Upper lobe of left lung (tissue), 6 donors: ENCODE data around the gene PLA2G4D. TPM values are rescaled to one million over a fixed set of nuclear protein-coding genes. Genes with fewer than 3 reads are reported as not detected.

Experiments used
- ATAC-seq, 2 donors: fragments of 200-7000 bp; cut with Tn5 transposase; one replicate each; pipeline ENCODE4 v1.9.1; 2022; ENCODE audit warnings: mild to moderate bottlenecking in 2 of 2, moderate library complexity in 2 of 2; ENCODE audit not compliant: low FRiP score in 2 of 2
- DNase-seq, 2 donors: peaks; one replicate each; pipeline ENCODE4 v3.0.0-alpha.2; 2019 to 2020
- H3K27ac ChIP-seq, 4 donors: fragments of 200-600 bp; sonication (generic); one replicate each; pipeline ENCODE4 v1.5.1; 2016 to 2019
- H3K27me3 ChIP-seq, 4 donors: fragments of 200-600 bp; sonication (generic); one replicate each; pipeline ENCODE4 v1.5.1; 2017 to 2019
- H3K36me3 ChIP-seq, 4 donors: fragments of 200-600 bp; sonication (generic); one replicate each; pipeline ENCODE4 v1.5.1; 2016 to 2019
- H3K4me1 ChIP-seq, 4 donors: fragments of 200-600 bp; sonication (generic); one replicate each; pipeline ENCODE4 v1.5.1; 2018 to 2019
- H3K4me3 ChIP-seq, 4 donors: fragments of 200-600 bp; sonication (generic); one replicate each; pipeline ENCODE4 v1.5.1; 2017 to 2019; ENCODE audit warnings: mild to moderate bottlenecking in 2 of 4, moderate library complexity in 1 of 4
- H3K9me3 ChIP-seq, 4 donors: fragments of 200-600 bp; sonication (generic); one replicate each; pipeline ENCODE4 v1.5.1; 2018 to 2019
- CTCF ChIP-seq, 6 experiments: fragments of 450-650 bp in 4 of 6; fragments of 200-600 bp in 2 of 6; sonication (generic) in 2 of 6; IDR thresholded peaks; one replicate each; pipeline ENCODE4 v1.5.1; 2016 to 2019; ENCODE audit warnings: antibody characterized with exemption in 6 of 6
- EP300 ChIP-seq, 4 donors: sonication (generic); formaldehyde crosslinking; IDR thresholded peaks; one replicate each; pipeline ENCODE4 v1.5.1; 2017; ENCODE audit warnings: antibody characterized with exemption in 4 of 4, control low read depth in 2 of 4
- POLR2A ChIP-seq, 4 donors: fragments of 450-650 bp; IDR thresholded peaks; one replicate each; pipeline ENCODE4 v1.5.1; 2016 to 2017; ENCODE audit warnings: antibody characterized with exemption in 4 of 4, mild to moderate bottlenecking in 2 of 4
- POLR2AphosphoS5 ChIP-seq, 2 donors: sonication (generic); formaldehyde crosslinking; IDR thresholded peaks; one replicate each; pipeline ENCODE4 v1.5.1; 2017; ENCODE audit warnings: antibody characterized with exemption in 2 of 2
- WGBS, 2 donors: methylation state at CpG; one replicate each; pipeline ENCODE4 v1.1.5; 2017 to 2018; 5-methylcytosine and 5-hydroxymethylcytosine counted together
- total RNA-seq, 6 donors: library from RNA; depleted of rRNA in 4 of 6; stranded (reverse); fragments of >200 nt in 4 of 6; gene quantifications; one replicate each; pipeline versions ENCODE4 v1.1.0 to v1.2.1, GENCODE V29; 2016 to 2021
- donor health status: DM: no; HTN: no; CAD: no; lungs with moderate emphysema.
- donor health status: DM: no; HTN: yes; CAD: no; lungs with severe emphysema.

The PLA2G4D gene
- total RNA-seq, 6 donors from 2014 or later = not detected

GRCh38 chr15:42027521-42027920, 66.8 kb downstream of the PLA2G4D start:
- H3K9me3 ChIP-seq = no peaks in the 10 kb centered on the region
- no peak for DNase-seq
- H3K4me1 ChIP-seq = peaks cover 0 to 10% (median 4%) of the 10 kb centered on the region in 4 donors
- WGBS, 2 donors = 84 to 88% methylated on average over 7 of the region's 7 CpGs
- no peak overlapping the region for H3K27ac ChIP-seq
- no peaks in the 10 kb centered on the region for H3K36me3 ChIP-seq
- ATAC-seq = no peak
- H3K27me3 ChIP-seq = no peaks in the 10 kb centered on the region
- H3K4me3 ChIP-seq = no peak overlapping the region
- TF ChIP-seq POLR2AphosphoS5 (IDR thresholded peaks at IDR 0.05) (no peak), POLR2A (IDR thresholded peaks at IDR 0.05) (no peak), CTCF (IDR thresholded peaks at IDR 0.05) (no peak), EP300 (IDR thresholded peaks at IDR 0.05) (no peak)

GRCh38 chr15:42024303-42024702, 70.1 kb downstream of the PLA2G4D start:
- ATAC-seq (peak; percentile 56 to 88), DNase-seq (peak in 1 of 2 donors; percentile 90)
- peaks cover 0 to 15% (median 5%) of the 10 kb centered on the region in 4 donors for H3K4me1 ChIP-seq
- peak overlapping the region; percentile 61 to 86 (median 71) for H3K27ac ChIP-seq
- H3K27me3 ChIP-seq = no peaks in the 10 kb centered on the region
- TF ChIP-seq POLR2A (IDR thresholded peaks at IDR 0.05) (peak in 1 of 4 donors; percentile 42), POLR2AphosphoS5 (IDR thresholded peaks at IDR 0.05) (peak; percentile 25 to 36), EP300 (IDR thresholded peaks at IDR 0.05) (peak in 1 of 4 donors; percentile 61), CTCF (IDR thresholded peaks at IDR 0.05) (no peak)
- H3K4me3 ChIP-seq = no peak overlapping the region
- WGBS, 2 donors = 38 to 86% methylated on average over 3 of the region's 4 CpGs
- no peaks in the 10 kb centered on the region for H3K9me3 ChIP-seq
- H3K36me3 ChIP-seq = no peaks in the 10 kb centered on the region

DNA sequence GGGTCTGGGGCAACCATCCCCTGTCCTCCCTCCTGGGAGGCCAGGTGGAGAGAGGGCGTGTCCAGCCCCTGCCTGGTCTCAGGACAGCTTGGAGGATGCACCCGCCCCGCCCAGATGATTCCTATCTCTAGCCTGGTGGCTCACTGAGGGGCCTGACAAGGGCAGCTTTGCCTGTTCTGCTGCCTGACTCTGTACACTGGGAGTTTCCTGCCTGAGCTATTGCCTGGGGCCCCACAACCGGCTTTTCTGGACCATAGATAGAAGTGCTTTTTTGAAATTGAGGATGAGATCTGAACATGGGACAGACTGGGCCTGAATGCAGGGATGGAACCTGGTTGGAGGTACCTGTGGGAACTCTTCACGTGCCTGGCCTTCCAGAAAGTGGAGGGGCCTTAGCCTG, 72.8 kb downstream of the PLA2G4D start:
- ATAC-seq (no peak), DNase-seq (no peak)
- H3K36me3 ChIP-seq = no peaks in the 10 kb centered on the region
- no peak for TF ChIP-seq CTCF (IDR thresholded peaks at IDR 0.05)
- no peak for TF ChIP-seq POLR2AphosphoS5 (IDR thresholded peaks at IDR 0.05)
- no peak for TF ChIP-seq POLR2A (IDR thresholded peaks at IDR 0.05)
- TF ChIP-seq EP300 (IDR thresholded peaks at IDR 0.05) = no peak
- no peaks in the 10 kb centered on the region for H3K27me3 ChIP-seq
- 88 to 93% methylated on average over 4 to 5 of the region's 5 CpGs for WGBS, 2 donors
- no peaks in the 10 kb centered on the region for H3K9me3 ChIP-seq
- no peak overlapping the region for H3K4me3 ChIP-seq
- peaks cover 0 to 23% (median 7%) of the 10 kb centered on the region in 4 donors for H3K4me1 ChIP-seq
- no peak overlapping the region for H3K27ac ChIP-seq

- Histone ChIP-seq H3K4me3 (no peak within 1 kb of the TSS), H3K27me3 (no peaks in the 10 kb centered on the region), H3K9me3 (no peaks in the 10 kb centered on the region), H3K4me1 (peaks cover 0 to 23% (median 7%) of the 10 kb centered on the region in 4 donors), H3K27ac (peak within 1 kb of the TSS in 1 of 4 donors; percentile 65), H3K36me3 (no peaks in the 10 kb centered on the region)
- DNase-seq (no peak), ATAC-seq (no peak)
- 92 to 94% methylated on average over 2 to 5 of the region's 5 CpGs for WGBS, 2 donors
- no peak for TF ChIP-seq CTCF (IDR thresholded peaks at IDR 0.05)
- TF ChIP-seq EP300 (IDR thresholded peaks at IDR 0.05) = no peak
- no peak for TF ChIP-seq POLR2A (IDR thresholded peaks at IDR 0.05)
- TF ChIP-seq POLR2AphosphoS5 (IDR thresholded peaks at IDR 0.05) = no peak
Measured at GRCh38 chr15:42020713-42021273, 73.6 kb downstream of the PLA2G4D start, which contains the start of gene PLA2G4E. PLA2G4E (minus strand) TSS chr15:42021042; CDS start chr15:42021030, 12 bp downstream.
